Motor neuron (in vitro differentiated cells): Measurements from ENCODE around the gene TRIM65. TPM values are rescaled to one million over a fixed set of nuclear protein-coding genes. Genes with fewer than 3 reads are reported as not detected.
"Not testable (repeated sequence)": the region's sequence is repeated elsewhere in the genome, so short reads cannot be mapped to it uniquely, and the experiment has no call there.

Experiments used
- ATAC-seq, 8 experiments: fragments of 200-7000 bp; cut with Tn5 transposase; replicated peaks in 6 of 8; 2 replicates each; pipeline ENCODE4 v1.8.0; 2021; ENCODE audit warnings: mild to moderate bottlenecking in 8 of 8, moderate library complexity in 8 of 8
- H3K27ac ChIP-seq, 2 donors: fragments of 250-450 bp; sonication (Bioruptor Pico); 2 replicates each; pipeline ENCODE4 v1.9.0; 2021; ENCODE audit warnings: antibody characterized with exemption in 2 of 2, mild to moderate bottlenecking in 2 of 2, moderate library complexity in 1 of 2
- H3K4me1 ChIP-seq, 2 donors: fragments of 250-450 bp; sonication (Bioruptor Pico); replicated peaks in 1 of 2; 2 replicates each; pipeline ENCODE4 v1.6.1; 2021; ENCODE audit warnings: antibody characterized with exemption in 2 of 2, mild to moderate bottlenecking in 2 of 2, moderate library complexity in 1 of 2
- H3K4me3 ChIP-seq, 5 donors: fragments of 250-450 bp; sonication (Bioruptor Pico); 2 replicates each; pipeline ENCODE4 v1.9.0; 2021; ENCODE audit warnings: antibody characterized with exemption in 5 of 5, mild to moderate bottlenecking in 5 of 5, moderate library complexity in 4 of 5
- WGBS, 10 experiments: fragments of 450-650 bp; shearing (Covaris generic); methylation state at CpG; one replicate each; pipeline ENCODE4 v1.0.0; 2022; 5-methylcytosine and 5-hydroxymethylcytosine counted together
- in situ Hi-C, 9 experiments: fragments of 400-800 bp; cut with MboI; loops; one replicate each; pipeline ENCODE4 v1.15.0; 2021; ENCODE audit warnings: low sequenced_read_pairs in 9 of 9, low pct_unique_long_range_greater_than_20kb in 2 of 9; ENCODE audit not compliant: unreplicated experiment in 9 of 9
- total RNA-seq, 8 experiments: library from RNA; unstranded; fragments of 300-600 nt; gene quantifications; 2 replicates each; pipeline versions ENCODE4 v1.2.3 to v1.2.4, GENCODE V29; 2022

The TRIM65 gene
- total RNA-seq, 8 experiments from 2014 or later, result 8.7 to 22.5 (median 13.4) TPM

DNA sequence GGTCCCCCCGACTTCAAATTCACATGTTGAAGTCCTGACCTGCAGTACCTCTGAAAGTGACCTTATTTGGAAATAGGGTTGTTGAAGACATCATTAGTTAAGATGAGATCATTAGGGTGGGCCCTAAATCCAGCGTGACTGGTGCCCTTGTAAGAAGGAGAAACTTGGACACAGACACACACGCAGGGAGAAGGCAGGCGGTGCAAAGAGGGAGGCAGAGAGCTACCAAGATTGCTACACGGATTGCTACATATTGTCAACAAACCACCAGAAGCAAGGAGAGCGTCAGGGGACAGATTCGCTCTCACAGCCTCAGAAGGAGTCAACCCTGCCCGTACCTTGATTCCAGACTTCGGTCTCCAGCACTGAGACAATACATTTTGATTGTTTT, 34.8 kb downstream of the TRIM65 start:
- in situ Hi-C loops, result no loop called here
- ATAC-seq, result peak in 2 of 8 experiments; percentile 30 to 50
- 20 to 82% (median 78%) methylated on average over 1 to 6 of the region's 9 CpGs; no CpG with 5 or more reads in 1 of the 10 experiments for WGBS, 10 experiments
- Histone ChIP-seq H3K4me3 (no peak overlapping the region), H3K27ac (no peak overlapping the region), H3K4me1 (peaks cover under 1 to 8% of the 10 kb centered on the region in 2 donors)

GRCh38 chr17:75859358-75859757, 37.4 kb downstream of the TRIM65 start:
- H3K4me3 ChIP-seq, H3K4me1 ChIP-seq, in situ Hi-C loops, H3K27ac ChIP-seq, ATAC-seq: not testable (repeated sequence)
- 50 to 100% (median 84%) methylated on average over 1 to 10 of the region's 10 CpGs for WGBS, 10 experiments

DNA sequence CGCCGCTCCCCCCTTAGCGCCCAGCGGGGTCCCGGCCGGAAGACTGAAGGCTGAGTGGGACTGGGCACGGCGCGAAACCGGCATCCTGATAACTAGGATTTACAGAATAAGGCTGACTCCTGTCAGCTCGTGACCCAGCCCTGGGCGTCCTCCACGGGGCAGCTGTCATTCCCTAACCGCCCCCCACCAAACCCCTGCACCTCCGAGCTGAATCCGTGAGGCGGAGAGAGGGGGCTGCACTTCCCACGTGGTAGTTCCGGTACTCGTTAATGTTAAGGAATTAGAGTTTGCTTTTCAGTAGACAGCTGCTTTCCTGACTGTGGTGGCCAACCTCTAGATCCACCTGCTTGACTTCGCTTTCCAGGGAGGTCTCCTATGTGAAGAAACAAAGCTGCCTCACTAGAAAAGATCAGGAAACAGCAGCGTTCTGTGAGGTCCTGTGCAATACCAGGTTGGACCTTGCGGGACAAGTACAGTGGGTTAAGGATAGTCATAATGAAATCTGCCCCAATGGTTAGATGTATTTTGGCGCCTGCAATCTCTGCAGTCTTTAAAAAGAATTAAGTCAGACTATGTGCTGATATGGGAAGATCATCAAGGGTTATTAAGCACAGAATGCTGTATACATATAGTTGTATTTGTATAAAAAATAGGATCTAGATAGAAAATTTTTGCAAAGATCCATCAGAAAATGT, 40.5 kb downstream of the TRIM65 start:
- Histone ChIP-seq H3K4me1 (peaks cover 9 to 12% of the 10 kb centered on the region in 2 donors), H3K27ac (peak overlapping the region; percentile 69 to 78), H3K4me3 (peak overlapping the region; percentile 48 to 69 (median 56))
- whole genome bisulfite sequencing, 10 experiments, result 0 to 33% (median 10%) methylated on average over 2 to 6 of the region's 24 CpGs; no CpG with 5 or more reads in 3 of the 10 experiments
- in situ Hi-C loops, result no loop called here
- ATAC-seq, result no peak

- in situ Hi-C loops, result no loop called here
- Histone ChIP-seq H3K4me3 (peak within 1 kb of the TSS; percentile 50 to 71 (median 56)), H3K4me1 (peaks cover 9 to 12% of the 10 kb centered on the region in 2 donors), H3K27ac (peak within 1 kb of the TSS; percentile 69 to 78)
- peak; percentile 87 to 92 (median 90) for ATAC-seq
- WGBS, 10 experiments, result 0 to 3% (median 0%) methylated on average over 1 to 12 of the region's 58 CpGs; no CpG with 5 or more reads in 5 of the 10 experiments
Observed at GRCh38 chr17:75855310-75856061, 41.3 kb downstream of the TRIM65 start, which contains the start of gene WBP2. Gene WBP2 (minus strand): TSS chr17:75855335. CDS start chr17:75855297, 38 bp downstream.

DNA sequence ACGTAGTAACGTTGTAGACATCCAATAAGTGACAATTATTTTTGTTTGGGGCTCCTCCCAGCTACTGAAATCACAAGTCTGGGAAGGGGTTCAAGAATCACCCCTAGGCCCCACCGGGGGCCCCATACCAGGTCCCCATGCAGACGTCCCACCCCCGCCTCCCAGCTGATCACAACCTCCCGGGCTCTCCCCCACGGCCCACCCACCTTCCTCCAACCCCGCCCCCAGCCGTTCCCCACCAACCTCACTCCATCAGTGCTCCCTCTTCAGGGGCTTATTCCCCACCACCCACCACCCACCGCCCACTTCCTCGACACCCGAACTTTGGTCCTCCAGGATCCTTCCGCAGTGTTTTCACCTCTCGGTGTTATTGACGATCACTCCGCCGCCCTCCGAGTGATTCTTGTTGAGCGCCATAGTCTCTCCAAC, 41.9 kb downstream of the TRIM65 start:
- 0% methylated on average over 1 to 2 of the region's 19 CpGs; no CpG with 5 or more reads in 7 of the 10 experiments for WGBS, 10 experiments
- H3K4me3 ChIP-seq, result peak overlapping the region; percentile 49 to 71 (median 56)
- in situ Hi-C loops, result no loop called here
- H3K4me1 ChIP-seq, result peaks cover 9 to 12% of the 10 kb centered on the region in 2 donors
- ATAC-seq, result peak in 7 of 8 experiments; percentile 1 to 8 (median 4)
- H3K27ac ChIP-seq, result peak overlapping the region in 1 of 2 donors; percentile 6

DNA sequence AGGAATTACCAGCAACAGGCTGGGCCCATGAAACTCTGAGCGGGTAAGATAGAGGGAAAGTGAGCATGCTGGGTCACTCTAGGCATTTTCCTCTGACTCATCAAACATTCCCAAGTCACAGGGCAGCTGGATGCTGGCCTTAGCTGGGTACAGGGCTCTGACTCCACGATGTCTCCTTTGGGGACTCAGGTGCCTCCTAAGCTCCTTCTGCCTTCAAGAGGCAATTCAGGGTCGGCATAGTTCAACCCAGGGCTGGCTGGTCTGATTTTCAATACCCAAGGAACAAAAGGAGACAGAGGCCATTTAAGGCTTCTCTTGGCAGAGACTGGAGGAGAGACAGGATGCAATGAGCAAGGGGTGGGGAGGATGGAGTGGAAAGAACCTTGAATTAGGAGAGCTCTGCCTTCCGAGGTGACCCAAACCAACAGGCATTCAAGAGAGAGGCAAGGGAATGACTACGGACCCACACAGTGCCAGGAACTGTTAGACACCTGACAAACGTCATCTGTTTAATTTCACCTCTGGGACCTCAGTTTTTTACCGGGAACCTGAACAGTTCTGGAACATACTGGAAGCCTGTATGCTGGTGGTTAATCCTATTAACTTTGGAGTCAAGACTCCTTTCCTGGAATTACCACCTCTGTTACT, 42.5 kb downstream of the TRIM65 start:
- Histone ChIP-seq H3K27ac (peak overlapping the region in 1 of 2 donors; percentile 6), H3K4me1 (peaks cover 9 to 12% of the 10 kb centered on the region in 2 donors), H3K4me3 (peak overlapping the region; percentile 49 to 71 (median 56))
- in situ Hi-C loops, result no loop called here
- ATAC-seq, result no peak
- WGBS, 10 experiments, result 6 to 67% (median 36%) methylated on average over 1 to 7 of the region's 7 CpGs; no CpG with 5 or more reads in 2 of the 10 experiments

- WGBS, 10 experiments, result 0 to 100% (median 74%) methylated on average over 1 to 7 of the region's 7 CpGs
- Histone ChIP-seq H3K4me3 (no peak overlapping the region), H3K4me1 (peaks cover 9 to 12% of the 10 kb centered on the region in 2 donors), H3K27ac (no peak overlapping the region)
- no peak for ATAC-seq
- in situ Hi-C loops, result no loop called here
Observed at GRCh38 chr17:75853433-75853832, 43.3 kb downstream of the TRIM65 start.

DNA sequence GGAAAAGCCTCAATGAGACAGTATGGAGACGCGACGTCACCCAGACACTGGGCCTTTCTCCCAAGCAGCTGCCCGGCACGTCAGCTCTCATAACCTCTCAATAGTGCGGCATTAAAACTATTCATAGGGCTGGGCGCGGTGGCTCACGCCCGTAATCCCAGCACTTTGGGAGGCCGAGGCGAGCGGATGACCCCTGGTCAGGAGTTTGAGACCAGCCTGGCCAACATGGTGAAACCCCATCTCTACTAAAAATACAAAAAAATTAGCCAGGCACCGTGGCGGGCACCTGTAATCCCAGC, 45.1 kb downstream of the TRIM65 start:
- H3K27ac ChIP-seq, in situ Hi-C loops, ATAC-seq, H3K4me3 ChIP-seq: not testable (repeated sequence)
- peaks cover 18 to 23% of the 10 kb centered on the region in 2 donors for H3K4me1 ChIP-seq
- WGBS, 10 experiments, result 83 to 98% (median 94%) methylated on average over 3 to 13 of the region's 15 CpGs; no CpG with 5 or more reads in 3 of the 10 experiments

DNA sequence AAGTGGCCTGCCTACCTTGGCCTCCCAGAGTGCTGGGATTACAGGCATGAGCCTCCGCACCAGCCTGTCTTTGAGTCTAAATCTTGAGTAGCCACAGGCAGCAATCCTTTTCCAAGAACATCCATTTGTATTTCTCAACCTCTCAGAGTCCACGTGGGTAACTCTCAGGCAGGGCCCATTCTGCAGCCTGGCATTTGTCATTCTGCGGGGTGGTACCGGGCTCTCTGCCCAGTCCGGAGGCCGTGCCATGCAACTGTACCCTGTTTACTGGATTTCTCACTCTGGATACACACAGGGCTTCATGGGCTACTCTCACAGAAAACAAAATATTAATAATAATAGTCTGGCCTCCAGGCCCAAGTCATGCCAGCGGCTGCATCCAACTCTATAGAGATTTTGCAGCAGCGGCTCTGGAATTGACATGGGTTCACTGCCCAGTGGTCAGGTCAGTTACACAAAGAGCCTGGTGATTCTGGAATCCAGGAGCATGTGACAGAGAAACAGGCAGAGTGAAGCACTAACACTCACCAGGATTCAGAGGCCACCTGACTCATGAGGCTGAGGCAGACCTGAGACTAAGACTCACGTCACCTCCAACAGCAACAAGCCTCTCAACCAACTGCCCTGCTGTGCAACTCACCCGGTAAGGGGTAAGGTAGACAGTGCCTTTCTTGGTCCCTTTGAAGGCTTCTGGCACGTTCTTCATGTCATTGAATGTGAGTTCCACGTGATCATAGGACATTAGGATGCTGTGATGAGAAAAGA, 45.6 kb downstream of the TRIM65 start:
- no peak for ATAC-seq
- in situ Hi-C loops, result no loop called here
- peaks cover 18 to 20% of the 10 kb centered on the region in 2 donors for H3K4me1 ChIP-seq
- H3K4me3 ChIP-seq, result no peak overlapping the region
- H3K27ac ChIP-seq, result no peak overlapping the region
- 71 to 100% (median 89%) methylated on average over 2 to 7 of the region's 12 CpGs; no CpG with 5 or more reads in 1 of the 10 experiments for WGBS, 10 experiments

- no peak overlapping the region for H3K27ac ChIP-seq
- peaks cover 30 to 34% of the 10 kb centered on the region in 2 donors for H3K4me1 ChIP-seq
- no peak overlapping the region for H3K4me3 ChIP-seq
- no peak for ATAC-seq
- in situ Hi-C loops, result no loop called here
- WGBS, 10 experiments, result 86 to 100% (median 90%) methylated on average over 2 to 5 of the region's 9 CpGs; no CpG with 5 or more reads in 5 of the 10 experiments
Observed at GRCh38 chr17:75849724-75850123, 47.0 kb downstream of the TRIM65 start.

DNA sequence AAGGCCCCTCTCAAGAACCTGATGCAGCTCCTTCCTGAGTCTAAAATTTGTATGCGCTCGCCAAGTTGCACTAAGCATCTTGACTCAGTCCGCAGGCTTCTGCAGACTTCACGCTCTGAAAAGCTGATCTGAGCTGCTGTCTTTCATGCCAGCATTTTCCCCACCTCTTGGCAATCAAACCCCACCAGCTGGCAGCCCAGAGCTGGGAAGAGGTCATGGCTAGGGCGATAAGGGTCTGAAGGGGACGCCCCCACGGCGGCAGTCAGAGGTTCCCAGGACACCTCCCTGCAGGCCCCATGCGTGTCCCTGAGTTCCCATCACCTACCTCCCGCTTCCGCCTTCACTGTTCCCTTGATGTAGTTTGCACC, 47.5 kb downstream of the TRIM65 start:
- H3K4me1 ChIP-seq, result peaks cover 33 to 37% of the 10 kb centered on the region in 2 donors
- in situ Hi-C loops, result no loop called here
- no peak overlapping the region for H3K4me3 ChIP-seq
- no peak for ATAC-seq
- WGBS, 10 experiments, result 80 to 100% (median 97%) methylated on average over 1 to 10 of the region's 11 CpGs; no CpG with 5 or more reads in 3 of the 10 experiments
- no peak overlapping the region for H3K27ac ChIP-seq

DNA sequence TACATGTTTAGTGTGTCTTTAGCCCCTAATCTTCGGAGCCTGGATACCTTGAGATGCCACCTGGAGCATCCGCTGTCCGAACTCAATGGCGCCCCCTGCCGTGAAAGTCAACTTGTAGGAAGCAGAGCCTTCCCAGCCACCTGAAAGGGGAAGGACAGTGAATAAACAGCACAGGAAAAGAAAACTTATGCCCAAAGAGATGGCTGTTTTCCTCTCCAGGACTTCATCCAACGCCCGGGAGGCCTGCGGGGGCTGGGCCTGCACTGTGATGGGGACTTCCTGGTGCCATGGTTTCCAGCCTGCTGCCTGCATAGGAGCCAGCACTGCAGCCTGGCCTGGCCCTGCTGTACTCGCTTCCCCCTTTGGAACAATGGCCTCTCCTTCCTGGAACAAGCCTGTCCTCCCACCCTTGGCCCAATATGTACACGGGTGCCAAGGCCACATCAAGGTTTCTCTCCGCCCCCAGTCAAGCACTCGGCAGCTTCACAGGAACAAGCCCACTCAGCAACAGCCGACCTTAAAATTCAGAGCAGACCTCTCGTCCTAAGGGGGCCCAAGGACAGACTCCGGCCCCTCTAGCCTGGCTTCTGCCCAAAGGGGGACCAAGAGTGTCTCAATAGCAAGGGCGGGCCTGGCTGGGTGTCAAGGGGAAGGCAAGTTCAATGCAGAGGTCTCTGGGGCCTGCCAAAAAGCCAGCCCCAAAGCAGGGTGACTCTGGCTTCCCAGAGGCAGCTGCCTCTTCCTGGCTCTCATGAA, 48.0 kb downstream of the TRIM65 start:
- H3K4me1 ChIP-seq, result peaks cover 28 to 39% of the 10 kb centered on the region in 2 donors

More for the DNA sequence above, 48.0 kb downstream of the TRIM65 start:
- peak in 4 of 8 experiments; percentile 2 to 47 (median 6) for ATAC-seq
- WGBS, 10 experiments, result 26 to 100% (median 63%) methylated on average over 1 to 8 of the region's 16 CpGs; no CpG with 5 or more reads in 1 of the 10 experiments
- in situ Hi-C loops, result no loop called here
- Histone ChIP-seq H3K27ac (no peak overlapping the region), H3K4me3 (no peak overlapping the region)
